ENCODE results near the gene ARHGAP20.

GRCh38 chr11:110710628-110711381 is 1.4 kb downstream of the ARHGAP20 start:
- TF ChIP-seq CTCF (IDR thresholded peaks at IDR 0.05) (no peak), POLR2A (IDR thresholded peaks at IDR 0.05) (no peak)

Data from prostate gland (tissue), 2 donors.